A549 (cell line): ENCODE data around the gene XRCC4. TPM values are rescaled to one million over a fixed set of nuclear protein-coding genes. Genes with fewer than 3 reads are reported as not detected.

ENCODE experiments used
- ATAC-seq, 2 experiments: fragments of 200-7000 bp in 1 of 2; fragments of >200 bp in 1 of 2; cut with Nextera tagmentation in 1 of 2; cut with Tn5 transposase in 1 of 2; 3 replicates each; pipeline versions ENCODE4 v1.8.0 to v1.9.1; 2018 to 2020; ENCODE audit warnings: mild to moderate bottlenecking in 1 of 2, moderate library complexity in 1 of 2
- CTCF ChIA-PET: fragments of 300-600 bp; sonication (Branson Sonifier 250); formaldehyde crosslinking; extraction: SDS; loops from one replicate; lab custom pipeline; 2021; ENCODE audit warnings: antibody characterized with exemption, inconsistent platforms; lab: Yijun Ruan, JAX
- POLR2A ChIA-PET: fragments of 350-600 bp; formaldehyde crosslinking; extraction: SDS; loops from one replicate; lab custom pipeline; 2021; ENCODE audit warnings: antibody characterized with exemption, inconsistent platforms; lab: Yijun Ruan, JAX
- DNase-seq, 2 experiments: peaks; one replicate each; pipeline versions ENCODE4 v3.0.0 to v3.0.0-alpha.2; 2011 to 2016; ENCODE audit warnings: low read depth in 1 of 2, low spot score in 1 of 2
- FAIRE-seq: peaks from 2 replicates; lab custom pipeline; 2011; peaks lifted over from hg19 to GRCh38; lab: Jason Lieb, UNC
- H3K27ac ChIP-seq, 2 experiments: fragments of >200 bp; sonication (Bioruptor Twin); formaldehyde crosslinking; 3 replicates each; pipeline ENCODE4 v1.5.1; 2016 to 2017
- H3K4me1 ChIP-seq: fragments of >200 bp; sonication (Bioruptor Twin); formaldehyde crosslinking; 3 replicates; pipeline ENCODE4 v1.6.1; 2016
- H3K4me2 ChIP-seq: fragments of >200 bp; sonication (Bioruptor Twin); formaldehyde crosslinking; 3 replicates; pipeline ENCODE4 v1.6.1; 2016
- H3K4me3 ChIP-seq: fragments of >200 bp; sonication (Bioruptor Twin); formaldehyde crosslinking; 3 replicates; pipeline ENCODE4 v1.5.1; 2016
- H3K9me3 ChIP-seq: fragments of >200 bp; sonication (Bioruptor Twin); formaldehyde crosslinking; 3 replicates; pipeline ENCODE4 v1.6.1; 2016
- BCL3 ChIP-seq: fragments of >200 bp; sonication (Bioruptor Twin); formaldehyde crosslinking; IDR thresholded peaks from 3 replicates; pipeline ENCODE4 v1.6.1; 2016
- BHLHE40 ChIP-seq: IDR thresholded peaks from 2 replicates; pipeline ENCODE4 v1.6.1; 2012; ENCODE audit warnings: low read depth, low read length, inconsistent platforms
- CBX2 ChIP-seq: fragments of 200-600 bp; sonication (generic); IDR thresholded peaks from 2 replicates; pipeline ENCODE4 v1.6.1; 2016; ENCODE audit warnings: low read depth, mild to moderate bottlenecking, borderline replicate concordance
- CBX8 ChIP-seq: fragments of 200-600 bp; sonication (generic); IDR thresholded peaks from 2 replicates; pipeline ENCODE4 v1.6.1; 2016
- CEBPB ChIP-seq, 2 experiments: fragments of >200 bp in 1 of 2; sonication (Bioruptor Twin) in 1 of 2; formaldehyde crosslinking in 1 of 2; IDR thresholded peaks; 2 replicates each; pipeline ENCODE4 v1.6.1; 2012 to 2016
- EHMT2 ChIP-seq: fragments of 200-600 bp; sonication (generic); IDR thresholded peaks from 2 replicates; pipeline ENCODE4 v1.6.1; 2016; ENCODE audit warnings: antibody characterized with exemption, low read depth, mild to moderate bottlenecking, moderate library complexity
- ELK1 ChIP-seq: fragments of 150-350 bp; IDR thresholded peaks from 2 replicates; pipeline ENCODE4 v1.6.1; 2014; ENCODE audit warnings: low read depth, mild to moderate bottlenecking, low read length
- ESRRA ChIP-seq: fragments of 150-350 bp; IDR thresholded peaks from 2 replicates; pipeline ENCODE4 v1.6.1; 2014; ENCODE audit warnings: mild to moderate bottlenecking, low read length, borderline replicate concordance
- FOSB ChIP-seq: fragments of 250-450 bp; sonication (Bioruptor Pico); IDR thresholded peaks from 2 replicates; pipeline ENCODE4 v1.5.0; 2020; ENCODE audit warnings: mild to moderate bottlenecking, moderate library complexity
- FOXS1 ChIP-seq: fragments of 250-450 bp; sonication (Bioruptor Pico); IDR thresholded peaks from 2 replicates; pipeline ENCODE4 v1.5.0; 2020; ENCODE audit warnings: mild to moderate bottlenecking, moderate library complexity
- HOXA7 ChIP-seq: fragments of 250-450 bp; sonication (Bioruptor Pico); IDR thresholded peaks from 2 replicates; pipeline ENCODE4 v1.5.0; 2020; ENCODE audit warnings: mild to moderate bottlenecking, moderate library complexity
- HOXB13 ChIP-seq: fragments of 250-450 bp; sonication (Bioruptor Pico); IDR thresholded peaks from 2 replicates; pipeline ENCODE4 v1.5.0; 2020; ENCODE audit warnings: low read depth, mild to moderate bottlenecking, moderate library complexity
- MAFK ChIP-seq: fragments of 450-650 bp; IDR thresholded peaks from 2 replicates; pipeline ENCODE4 v1.6.1; 2014; ENCODE audit not compliant: partially characterized antibody
- MYC ChIP-seq: IDR thresholded peaks from 2 replicates; pipeline ENCODE4 v1.6.1; 2012; ENCODE audit warnings: mild to moderate bottlenecking, inconsistent platforms, low read length, improper control_type of control experiment, borderline replicate concordance
- PBX3 ChIP-seq: IDR thresholded peaks from 2 replicates; pipeline ENCODE4 v1.6.1; 2012
- RAD21 ChIP-seq, 2 experiments: fragments of >200 bp in 1 of 2; sonication (Bioruptor Twin) in 1 of 2; formaldehyde crosslinking in 1 of 2; IDR thresholded peaks in 1 of 2; conservative IDR thresholded peaks in 1 of 2; 2 replicates in 1 of 2; 3 replicates in 1 of 2; pipeline ENCODE4 v1.6.1; 2012 to 2018; ENCODE audit warnings: inconsistent platforms in 1 of 2
- TFCP2L1 ChIP-seq: fragments of 250-450 bp; sonication (Bioruptor Pico); IDR thresholded peaks from 2 replicates; pipeline ENCODE4 v1.5.0; 2021; ENCODE audit warnings: mild to moderate bottlenecking
- TP53 ChIP-seq: fragments of 250-450 bp; sonication (Bioruptor Pico); IDR thresholded peaks from 2 replicates; pipeline ENCODE4 v1.5.0; 2021; ENCODE audit warnings: mild to moderate bottlenecking, moderate library complexity
- USF2 ChIP-seq: fragments of 450-650 bp; IDR thresholded peaks from 2 replicates; pipeline ENCODE4 v1.6.1; 2014; ENCODE audit warnings: antibody characterized with exemption
- ZC3H11A ChIP-seq: fragments of 450-650 bp; IDR thresholded peaks from 2 replicates; pipeline ENCODE4 v1.6.1; 2014; ENCODE audit warnings: antibody characterized with exemption, mild to moderate bottlenecking
- WGBS: methylation state at CpG from one replicate; pipeline ENCODE4 v1.1.6; 2017; ENCODE audit errors: missing lambda C conversion rate; 5-methylcytosine and 5-hydroxymethylcytosine counted together
- polyA plus RNA-seq, 4 experiments: library from polyadenylated mRNA; depleted of rRNA in 3 of 4; stranded (reverse); fragments of >200 nt; fragmentation: RNase III in 1 of 4; extraction: RNeasy Plus Mini Kit Qiagen cat#74134 plus additional on column Dnase treatment in 1 of 4; gene quantifications; 2 replicates in 3 of 4; 3 replicates in 1 of 4; pipeline ENCODE4 v1.2.3, GENCODE V29; 2011 to 2017
- TF ChIP-seq, protein P1 (sequence below): IDR thresholded peaks from 2 replicates; pipeline ENCODE4 v1.6.1; 2012; ENCODE audit warnings: low read depth, borderline replicate concordance

The XRCC4 gene
- polyA plus RNA-seq, 2 of the 4 experiments (the other 2 are of a cell fraction): 14.3 to 14.8 TPM

GRCh38 chr5:83092619-83093018, 15.3 kb downstream of the XRCC4 start (continued):
- no peak for TF ChIP-seq EHMT2
- TF ChIP-seq, all 56 proteins: peak for 0

- ChIA-PET POLR2A (no interaction called here), CTCF (no interaction called here)
- no peak for FAIRE-seq
- DNase-seq: no peak
- Histone ChIP-seq H3K27ac (no peak overlapping the region), H3K4me2 (no peak overlapping the region), H3K4me1 (peaks cover 35% of the 10 kb centered on the region), H3K4me3 (no peak overlapping the region), H3K9me3 (peaks cover 4% of the 10 kb centered on the region; the same call in 1 of the 3 replicates)
- ATAC-seq: no peak
- WGBS: 97% methylated on average over 4 of the region's 4 CpGs
- TF ChIP-seq FOSB (CRISPR knock-in tag): no peak
- no peak for TF ChIP-seq CBX8
- no peak for TF ChIP-seq ELK1
- TF ChIP-seq MYC: no peak
- TF ChIP-seq HOXA7: no peak
- TF ChIP-seq RAD21 (conservative IDR thresholded peaks at IDR 0.05 in 1 of 2, IDR thresholded peaks at IDR 0.05 in 1 of 2): no peak
- no peak for TF ChIP-seq PBX3
- no peak for TF ChIP-seq MAFK
- no peak for TF ChIP-seq CEBPB (IDR thresholded peaks at IDR 0.05)
- TF ChIP-seq, protein P1, sequence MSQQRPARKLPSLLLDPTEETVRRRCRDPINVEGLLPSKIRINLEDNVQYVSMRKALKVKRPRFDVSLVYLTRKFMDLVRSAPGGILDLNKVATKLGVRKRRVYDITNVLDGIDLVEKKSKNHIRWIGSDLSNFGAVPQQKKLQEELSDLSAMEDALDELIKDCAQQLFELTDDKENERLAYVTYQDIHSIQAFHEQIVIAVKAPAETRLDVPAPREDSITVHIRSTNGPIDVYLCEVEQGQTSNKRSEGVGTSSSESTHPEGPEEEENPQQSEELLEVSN: no peak
- no peak for TF ChIP-seq ESRRA
- no peak for TF ChIP-seq TP53 (CRISPR knock-in tag)
- no peak for TF ChIP-seq CBX2
- TF ChIP-seq ZC3H11A: no peak
- TF ChIP-seq TFCP2L1 (CRISPR knock-in tag): no peak
- no peak for TF ChIP-seq HOXB13
- TF ChIP-seq BCL3: no peak
- TF ChIP-seq USF2: no peak
- TF ChIP-seq BHLHE40: no peak
- TF ChIP-seq FOXS1 (CRISPR knock-in tag): no peak
Observed at GRCh38 chr5:83093692-83094091, 16.3 kb downstream of the XRCC4 start.
